Panc1 (cell line): Measurements from ENCODE around the gene AMDHD2. TPM values are rescaled to one million over a fixed set of nuclear protein-coding genes. Genes with fewer than 3 reads are reported as not detected.

Experiments used
- ATAC-seq: fragments of 200-7000 bp; cut with Tn5 transposase; 2 replicates; pipeline ENCODE4 v1.9.1; 2020; ENCODE audit warnings: mild to moderate bottlenecking, moderate library complexity
- BruUV-seq: library from RNA; stranded (reverse); fragments of 400-500 nt; replicated peaks from 2 replicates; lab custom pipeline; 2021; lab: Mats Ljungman, UMichigan
- CTCF ChIA-PET: fragments of 300-600 bp; sonication (Branson Sonifier 250); formaldehyde crosslinking; loops from one replicate; lab custom pipeline; 2022; ENCODE audit warnings: antibody characterized with exemption; lab: Charles Lee
- POLR2A ChIA-PET: fragments of 300-600 bp; sonication (Branson Sonifier 250); formaldehyde crosslinking; loops from one replicate; lab custom pipeline; 2022; ENCODE audit warnings: antibody characterized with exemption; lab: Charles Lee
- DNase-seq: peaks from one replicate; pipeline ENCODE4 v3.0.0-alpha.2; 2010; ENCODE audit warnings: low read depth, low spot score
- H3K27ac ChIP-seq: 2 replicates; pipeline ENCODE4 v1.5.1; 2011; ENCODE audit warnings: mild to moderate bottlenecking, low read length, inconsistent platforms
- H3K27me3 ChIP-seq: fragments of 200-500 bp; sonication (Bioruptor generic); 2 replicates; pipeline ENCODE4 v1.6.0; 2014; ENCODE audit warnings: low read length, inconsistent platforms; ENCODE audit not compliant: control insufficient read depth, insufficient read depth
- H3K36me3 ChIP-seq: fragments of 200-500 bp; sonication (Bioruptor generic); 2 replicates; pipeline ENCODE4 v1.5.1; 2014; ENCODE audit warnings: inconsistent platforms, mild to moderate bottlenecking, low read length, moderate library complexity; ENCODE audit not compliant: control insufficient read depth, insufficient read depth
- H3K4me1 ChIP-seq: 2 replicates; pipeline ENCODE4 v1.5.1; 2011; ENCODE audit warnings: inconsistent platforms, mild to moderate bottlenecking, low read length, moderate library complexity; ENCODE audit not compliant: control insufficient read depth, insufficient read depth
- H3K4me3 ChIP-seq, 2 experiments: 2 replicates each; pipeline ENCODE4 v1.5.1; 2011 to 2012; ENCODE audit warnings: low read depth in 2 of 2, low read length in 2 of 2, mild to moderate bottlenecking in 2 of 2, inconsistent platforms in 1 of 2, moderate library complexity in 1 of 2
- H3K9me3 ChIP-seq: fragments of 200-500 bp; sonication (Bioruptor generic); 2 replicates; pipeline ENCODE4 v1.5.1; 2014; ENCODE audit warnings: low read depth, mild to moderate bottlenecking, inconsistent platforms, low read length, moderate library complexity; ENCODE audit not compliant: control insufficient read depth, insufficient read depth
- CTCF ChIP-seq: fragments of 450-650 bp; IDR thresholded peaks from 2 replicates; pipeline ENCODE4 v1.5.1; 2017; ENCODE audit warnings: mild to moderate bottlenecking
- POLR2AphosphoS5 ChIP-seq: IDR thresholded peaks from 2 replicates; pipeline ENCODE4 v1.6.1; 2012; ENCODE audit warnings: mild to moderate bottlenecking, low read depth, low read length, moderate library complexity
- REST ChIP-seq, 2 experiments: IDR thresholded peaks; 2 replicates each; pipeline ENCODE4 v1.6.1; 2011 to 2012; ENCODE audit warnings: low read depth in 2 of 2, control low read depth in 1 of 2, low read length in 1 of 2, mild to moderate bottlenecking in 1 of 2, moderate library complexity in 1 of 2; ENCODE audit not compliant: insufficient read depth in 1 of 2
- SIN3A ChIP-seq: IDR thresholded peaks from 2 replicates; pipeline ENCODE4 v1.6.1; 2012; ENCODE audit warnings: low read depth, mild to moderate bottlenecking, low read length, moderate library complexity, borderline replicate concordance; ENCODE audit not compliant: insufficient read depth
- TCF7L2 ChIP-seq: IDR thresholded peaks from 2 replicates; pipeline ENCODE4 v1.6.1; 2011; ENCODE audit warnings: mild to moderate bottlenecking, low read depth, low read length, inconsistent platforms
- in situ Hi-C: cut with HindIII; loops from 2 replicates; pipeline ENCODE4 v1.10.0; 2016; ENCODE audit warnings: low sequenced_read_pairs, low pct_unique_long_range_greater_than_20kb
- intact Hi-C: fragments of 100-400 bp; cut with micrococcal nuclease; formaldehyde crosslinking; loops from one replicate; pipeline ENCODE4 v1.10.0; 2022; ENCODE audit not compliant: unreplicated experiment
- total RNA-seq: library from RNA; stranded (reverse); gene quantifications from one replicate; pipeline ENCODE4 v1.2.1, GENCODE V29; 2021; ENCODE audit not compliant: unreplicated experiment

AMDHD2 gene
- total RNA-seq, 1 experiment from 2014 or later: 87.5 TPM

GRCh38 chr16:2497695-2498484, 22.3 kb upstream of the AMDHD2 start:
- DNase-seq (no peak), ATAC-seq (no peak)
- H3K36me3 ChIP-seq: no peaks in the 10 kb centered on the region
- ChIA-PET POLR2A (no interaction called here), CTCF (no interaction called here)
- H3K27me3 ChIP-seq: no peaks in the 10 kb centered on the region
- intact Hi-C loops (no loop called here), in situ Hi-C loops (no loop called here)
- no peaks in the 10 kb centered on the region for H3K9me3 ChIP-seq
- H3K4me3 ChIP-seq: no peak overlapping the region
- no peak for TF ChIP-seq TCF7L2
- no peak overlapping the region for H3K27ac ChIP-seq
- H3K4me1 ChIP-seq: peaks cover 21% of the 10 kb centered on the region
- BruUV-seq: no TSS peak

- no peak for ATAC-seq
- TF ChIP-seq CTCF (no peak), SIN3A (no peak), POLR2AphosphoS5 (no peak), TCF7L2 (no peak), REST (IDR thresholded peaks at IDR 0.05; ENCODE audit: insufficient read depth in 1 of 2, low read depth in 2 of 2, low read length in 1 of 2) (no peak)
- no peak overlapping the region for H3K27ac ChIP-seq
- in situ Hi-C loops: no loop called here
- DNase-seq: no peak
- no peaks in the 10 kb centered on the region for H3K9me3 ChIP-seq
- intact Hi-C loops: no loop called here
- H3K36me3 ChIP-seq: no peaks in the 10 kb centered on the region; the same call in 1 of the 2 replicates
- no peaks in the 10 kb centered on the region for H3K27me3 ChIP-seq
- no peak overlapping the region for H3K4me3 ChIP-seq
- peaks cover 23% of the 10 kb centered on the region for H3K4me1 ChIP-seq
- POLR2A ChIA-PET: no interaction called here
- CTCF ChIA-PET: no interaction called here
- no TSS peak for BruUV-seq
These were observed 21.5 kb upstream of the AMDHD2 start for GRCh38 chr16:2498531-2499253.
